B cell (primary cell): Measurements from ENCODE around the gene MFAP2. TPM values are rescaled to one million over a fixed set of nuclear protein-coding genes. Genes with fewer than 3 reads are reported as not detected.

Source experiments
- ATAC-seq: fragments of 200-7000 bp; cut with Tn5 transposase; one replicate; pipeline ENCODE4 v1.10.0; 2021; ENCODE audit warnings: low read depth, mild to moderate bottlenecking, moderate number of reproducible peaks, moderate library complexity
- CTCF ChIA-PET: fragments of 350-600 bp; sonication (Branson Sonifier 250); formaldehyde crosslinking; loops from one replicate; lab custom pipeline; 2021; ENCODE audit warnings: antibody characterized with exemption, inconsistent platforms; lab: Charles Lee
- POLR2A ChIA-PET: fragments of 350-600 bp; sonication (Branson Sonifier 250); formaldehyde crosslinking; loops from one replicate; lab custom pipeline; 2021; ENCODE audit warnings: antibody characterized with exemption; lab: Charles Lee
- DNase-seq: peaks from one replicate; pipeline ENCODE4 v3.0.0; 2013
- H2AFZ ChIP-seq: 2 replicates; pipeline ENCODE4 v1.6.1; 2012; ENCODE audit warnings: mild to moderate bottlenecking, low read depth, low read length; ENCODE audit not compliant: insufficient read depth, poor library complexity, severe bottlenecking
- H3K27ac ChIP-seq, 2 donors: 1 replicate in 1 of 2; 2 replicates in 1 of 2; pipeline ENCODE4 v1.5.1; 2012 to 2013; ENCODE audit warnings: low read length in 2 of 2, mild to moderate bottlenecking in 2 of 2, moderate library complexity in 1 of 2
- H3K27me3 ChIP-seq, 4 experiments: fragments of 200-600 bp in 1 of 4; sonication (generic) in 1 of 4; replicated peaks in 1 of 4; 1 replicate in 2 of 4; 2 replicates in 2 of 4; pipeline versions ENCODE4 v1.6.1 to v1.7.0; 2013 to 2016; ENCODE audit warnings: low read length in 3 of 4, mild to moderate bottlenecking in 2 of 4, mixed read lengths in 1 of 4, moderate library complexity in 1 of 4; ENCODE audit not compliant: insufficient read depth in 4 of 4, control insufficient read depth in 3 of 4; ENCODE audit errors: control extremely low read depth in 1 of 4
- H3K36me3 ChIP-seq, 2 experiments: replicated peaks in 1 of 2; 1 replicate in 1 of 2; 2 replicates in 1 of 2; pipeline versions ENCODE4 v1.6.1 to v1.7.1; 2013; ENCODE audit warnings: low read length in 1 of 2; ENCODE audit not compliant: insufficient read depth in 2 of 2, control insufficient read depth in 1 of 2; ENCODE audit errors: control extremely low read depth in 1 of 2, extremely low read depth in 1 of 2
- H3K4me1 ChIP-seq, 2 donors: fragments of 200-600 bp in 1 of 2; sonication (generic) in 1 of 2; 1 replicate in 1 of 2; 2 replicates in 1 of 2; pipeline versions ENCODE4 v1.5.1 to v1.6.1; 2013 to 2017; ENCODE audit warnings: low read length in 2 of 2; ENCODE audit not compliant: control insufficient read depth in 2 of 2, insufficient read depth in 2 of 2
- H3K4me2 ChIP-seq: replicated peaks from 2 replicates; pipeline ENCODE3; 2012; ENCODE audit warnings: mild to moderate bottlenecking, low read depth, low read length; ENCODE audit not compliant: poor library complexity, severe bottlenecking
- H3K4me3 ChIP-seq, 5 experiments: fragments of 200-600 bp in 1 of 5; sonication (generic) in 1 of 5; 1 replicate in 3 of 5; 2 replicates in 2 of 5; pipeline versions ENCODE4 v1.5.1 to v1.7.0; 2011 to 2016; ENCODE audit warnings: low read length in 4 of 5, mild to moderate bottlenecking in 4 of 5, low read depth in 2 of 5, control low read depth in 1 of 5, moderate library complexity in 1 of 5; ENCODE audit not compliant: insufficient read depth in 1 of 5; ENCODE audit errors: control extremely low read depth in 1 of 5, extremely low read depth in 1 of 5
- H3K79me2 ChIP-seq: fragments of 200-600 bp; sonication (generic); one replicate; pipeline ENCODE4 v1.6.0; 2016; ENCODE audit warnings: low read length; ENCODE audit not compliant: control insufficient read depth, insufficient read depth
- H3K9ac ChIP-seq: fragments of 200-600 bp; sonication (generic); 2 replicates; pipeline ENCODE4 v1.6.1; 2017; ENCODE audit warnings: mild to moderate bottlenecking, low read length, moderate library complexity
- H3K9me3 ChIP-seq, 3 donors: one replicate each; pipeline versions ENCODE4 v1.6.1 to v1.7.1; 2013; ENCODE audit warnings: low read length in 2 of 3; ENCODE audit not compliant: control insufficient read depth in 2 of 3, insufficient read depth in 1 of 3; ENCODE audit errors: control extremely low read depth in 1 of 3
- H4K20me1 ChIP-seq: 2 replicates; pipeline ENCODE4 v1.6.0; 2012; ENCODE audit warnings: mild to moderate bottlenecking, low read length; ENCODE audit not compliant: insufficient read depth, control insufficient read depth, poor library complexity, severe bottlenecking
- H3K27ac Mint-ChIP-seq: one replicate; pipeline ENCODE4 v1.8.0; 2021; ENCODE audit warnings: mixed read lengths
- H3K27me3 Mint-ChIP-seq: one replicate; pipeline ENCODE4 v1.8.0; 2021; ENCODE audit warnings: mixed read lengths
- H3K4me1 Mint-ChIP-seq: one replicate; pipeline ENCODE4 v1.8.0; 2021; ENCODE audit warnings: mixed read lengths
- H3K4me3 Mint-ChIP-seq: one replicate; pipeline ENCODE4 v1.8.0; 2021; ENCODE audit warnings: mixed read lengths
- H3K9me3 Mint-ChIP-seq: one replicate; pipeline ENCODE4 v1.8.0; 2022; ENCODE audit warnings: mixed read lengths; ENCODE audit not compliant: insufficient read depth
- CTCF ChIP-seq: fragments of 200-600 bp; IDR thresholded peaks from one replicate; pipeline ENCODE4 v1.8.0; 2022; ENCODE audit warnings: antibody characterized with exemption, mild to moderate bottlenecking
- EZH2 ChIP-seq: IDR thresholded peaks from 2 replicates; pipeline ENCODE4 v1.6.1; 2012; ENCODE audit warnings: borderline replicate concordance, low read depth, mild to moderate bottlenecking, moderate library complexity, low read length; ENCODE audit not compliant: insufficient read depth, poor library complexity, severe bottlenecking
- WGBS: methylation state at CpG from one replicate; pipeline ENCODE4 v1.1.5; 2013; ENCODE audit warnings: missing lambda C conversion rate; ENCODE audit not compliant: insufficient coverage; 5-methylcytosine and 5-hydroxymethylcytosine counted together
- intact Hi-C: fragments of 100-400 bp; cut with micrococcal nuclease; formaldehyde crosslinking; loops from one replicate; pipeline ENCODE4 v1.10.0; 2022
- polyA plus RNA-seq: library from polyadenylated mRNA; depleted of rRNA; stranded (reverse); fragments of >200 nt; gene quantifications from 2 replicates; pipeline ENCODE4 v1.2.3, GENCODE V29; 2012
- total RNA-seq, 2 donors: library from RNA; stranded (reverse); fragments of 120-200 nt in 1 of 2; gene quantifications; 1 replicate in 1 of 2; 2 replicates in 1 of 2; pipeline versions ENCODE4 v1.2.3 to v1.2.4, GENCODE V29; 2013 to 2022

MFAP2 gene
- total and polyA plus RNA-seq, 2 donors (not counting 1 experiment from before 2014, with no cell fraction given): not detected

DNA sequence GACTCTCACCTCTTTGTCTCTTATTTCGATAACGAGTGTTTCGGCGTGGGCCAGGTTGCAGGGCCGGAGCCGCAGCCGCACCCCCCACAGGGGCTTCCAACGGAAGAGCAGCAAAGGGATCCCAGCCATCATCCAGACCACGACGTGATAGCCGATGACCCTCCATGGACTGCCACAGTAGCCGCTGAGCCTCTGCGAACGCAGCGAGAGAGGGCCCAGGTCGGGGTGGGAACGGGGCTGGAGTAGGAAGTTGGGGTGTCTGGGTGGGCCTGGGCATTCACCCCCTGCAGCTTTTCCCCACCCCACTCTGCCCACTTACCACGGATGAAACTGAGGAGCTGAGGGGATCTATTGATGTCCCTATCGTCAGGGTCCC is 24.9 kb upstream of the MFAP2 start:
- Mint-ChIP-seq H3K4me3 (no peak overlapping the region), H3K27ac (no peak overlapping the region), H3K9me3 (no peaks in the 10 kb centered on the region), H3K27me3 (no peaks in the 10 kb centered on the region), H3K4me1 (peaks cover 11% of the 10 kb centered on the region)
- ATAC-seq (no peak), DNase-seq (no peak)
- no peaks in the 10 kb centered on the region for H3K27me3 ChIP-seq
- H3K36me3 ChIP-seq: peaks cover 3 to 14% of the 10 kb centered on the region in 2 experiments
- no peaks in the 10 kb centered on the region for H3K9me3 ChIP-seq
- peaks cover 9 to 15% of the 10 kb centered on the region in 2 donors for H3K4me1 ChIP-seq
- peaks cover 23% of the 10 kb centered on the region for H3K79me2 ChIP-seq
- H3K27ac ChIP-seq: no peak overlapping the region
- no peak for TF ChIP-seq EZH2
- TF ChIP-seq CTCF: no peak
- no peak overlapping the region for H2AFZ ChIP-seq
- CTCF ChIA-PET: no interaction called here
- POLR2A ChIA-PET: no interaction called here
- H3K4me3 ChIP-seq: no peak overlapping the region
- WGBS: 99% methylated on average over 11 of the region's 19 CpGs
- no peak overlapping the region for H3K4me2 ChIP-seq
- intact Hi-C loops: no loop called here
- no peak overlapping the region for H3K9ac ChIP-seq
- H4K20me1 ChIP-seq: peaks cover 29% of the 10 kb centered on the region

- Histone ChIP-seq H2AFZ (no peak overlapping the region), H3K9me3 (no peaks in the 10 kb centered on the region), H3K27ac (no peak overlapping the region), H3K27me3 (no peaks in the 10 kb centered on the region), H3K4me3 (no peak overlapping the region), H3K79me2 (peaks cover 18% of the 10 kb centered on the region), H3K4me2 (no peak overlapping the region), H4K20me1 (peaks cover 23% of the 10 kb centered on the region), H3K9ac (no peak overlapping the region), H3K36me3 (peaks cover 3 to 14% of the 10 kb centered on the region in 2 experiments), H3K4me1 (peaks cover 3 to 9% of the 10 kb centered on the region in 2 donors)
- ChIA-PET POLR2A (no interaction called here), CTCF (interaction anchor here (1.6 kb wide), 1 partner anchor 45 kb away, joined by 4 read pairs; no protein-coding TSS in a partner anchor)
- DNase-seq (no peak), ATAC-seq (no peak)
- 97% methylated on average over 23 of the region's 24 CpGs for WGBS
- H3K27ac Mint-ChIP-seq: no peak overlapping the region
- TF ChIP-seq CTCF (no peak), EZH2 (no peak)
- no peaks in the 10 kb centered on the region for H3K9me3 Mint-ChIP-seq
- intact Hi-C loops: no loop called here
- no peak overlapping the region for H3K4me3 Mint-ChIP-seq
- H3K4me1 Mint-ChIP-seq: peaks cover 5% of the 10 kb centered on the region
- H3K27me3 Mint-ChIP-seq: no peaks in the 10 kb centered on the region
Observed at GRCh38 chr1:17004466-17005364, 24.3 kb upstream of the MFAP2 start.
